Karpas-422 (cell line): Measurements from ENCODE around the gene GDF2. TPM values are rescaled to one million over a fixed set of nuclear protein-coding genes. Genes with fewer than 3 reads are reported as not detected.
A peak's percentile ranks its signal among the peaks of the same experiment; 100 is the strongest.

Source experiments
- DNase-seq: peaks from one replicate; pipeline ENCODE4 v3.0.0-alpha.2; 2015
- H2AFZ ChIP-seq: fragments of 200-600 bp; sonication (generic); 2 replicates; pipeline ENCODE4 v1.6.1; 2014; ENCODE audit warnings: antibody characterized with exemption, low read length, mixed read lengths
- H3K27ac ChIP-seq: fragments of 200-600 bp; sonication (generic); 2 replicates; pipeline ENCODE4 v1.5.1; 2014; ENCODE audit warnings: mild to moderate bottlenecking, low read length, moderate library complexity
- H3K27me3 ChIP-seq: fragments of 200-600 bp; sonication (generic); 2 replicates; pipeline ENCODE4 v1.6.1; 2014; ENCODE audit warnings: low read length, mixed read lengths
- H3K36me3 ChIP-seq: fragments of 200-600 bp; sonication (generic); 2 replicates; pipeline ENCODE4 v1.6.1; 2014; ENCODE audit warnings: low read length, mixed read lengths; ENCODE audit not compliant: insufficient read depth
- H3K4me1 ChIP-seq: fragments of 200-600 bp; sonication (generic); 2 replicates; pipeline ENCODE4 v1.6.1; 2014; ENCODE audit warnings: mild to moderate bottlenecking, low read length, mixed read lengths
- H3K4me2 ChIP-seq: fragments of 200-600 bp; sonication (generic); 2 replicates; pipeline ENCODE4 v1.6.1; 2014; ENCODE audit warnings: low read length, low read depth, mild to moderate bottlenecking; ENCODE audit not compliant: poor library complexity, severe bottlenecking
- H3K4me3 ChIP-seq: fragments of 200-600 bp; sonication (generic); 2 replicates; pipeline ENCODE4 v1.5.1; 2014; ENCODE audit warnings: mild to moderate bottlenecking, antibody characterized with exemption, low read length, mixed read lengths
- H3K79me2 ChIP-seq: fragments of 200-600 bp; sonication (generic); 2 replicates; pipeline ENCODE4 v1.6.1; 2014; ENCODE audit warnings: mild to moderate bottlenecking, low read length, mixed read lengths
- H3K9ac ChIP-seq: fragments of 200-600 bp; sonication (generic); 2 replicates; pipeline ENCODE4 v1.6.0; 2014; ENCODE audit warnings: low read length
- H3K9me2 ChIP-seq: fragments of 200-600 bp; sonication (generic), shearing (Covaris generic); replicated peaks from 2 replicates; pipeline ENCODE4 v1.6.0; 2014; ENCODE audit warnings: mild to moderate bottlenecking, low read length, moderate library complexity; ENCODE audit not compliant: insufficient read depth
- H3K9me3 ChIP-seq: fragments of 300-700, 200-600 bp; sonication (generic); 2 replicates; pipeline ENCODE4 v1.6.1; 2014; ENCODE audit warnings: low read length, mixed read lengths
- H4K20me1 ChIP-seq: fragments of 200-600 bp; sonication (generic); 2 replicates; pipeline ENCODE4 v1.6.1; 2014; ENCODE audit warnings: mild to moderate bottlenecking, antibody characterized with exemption, low read length, low read depth; ENCODE audit not compliant: insufficient read depth
- total RNA-seq: library from RNA; depleted of rRNA; stranded (reverse); fragments of >200 nt; shearing (Covaris generic); gene quantifications from 2 replicates; pipeline ENCODE4 v1.2.3, GENCODE V29; 2014; ENCODE audit warnings: low replicate concordance

Gene GDF2
- total RNA-seq, 1 experiment from 2014 or later = not detected

GRCh38 chr10:47311932-47312662 is 10.2 kb upstream of the GDF2 start:
- Histone ChIP-seq H2AFZ (no peak overlapping the region), H3K4me2 (no peak overlapping the region), H3K27ac (no peak overlapping the region)

GRCh38 chr10:47312663-47312995 is 9.6 kb upstream of the GDF2 start:
- no peaks in the 10 kb centered on the region for H3K9me2 ChIP-seq
- H3K4me2 ChIP-seq = no peak overlapping the region
- no peaks in the 10 kb centered on the region for H3K79me2 ChIP-seq
- H3K9me3 ChIP-seq = no peaks in the 10 kb centered on the region
- H3K4me3 ChIP-seq = no peak overlapping the region
- H3K36me3 ChIP-seq = no peaks in the 10 kb centered on the region
- H3K27ac ChIP-seq = no peak overlapping the region
- no peaks in the 10 kb centered on the region for H3K4me1 ChIP-seq
- H3K9ac ChIP-seq = no peak overlapping the region
- H2AFZ ChIP-seq = no peak overlapping the region
- no peaks in the 10 kb centered on the region for H3K27me3 ChIP-seq
- DNase-seq = no peak
- H4K20me1 ChIP-seq = no peaks in the 10 kb centered on the region

More at GRCh38 chr10:47311932-47312662, 10.2 kb upstream of the GDF2 start:
- Histone ChIP-seq H3K9me3 (no peaks in the 10 kb centered on the region), H3K79me2 (no peaks in the 10 kb centered on the region), H3K9me2 (no peaks in the 10 kb centered on the region), H3K27me3 (no peaks in the 10 kb centered on the region), H4K20me1 (no peaks in the 10 kb centered on the region), H3K36me3 (no peaks in the 10 kb centered on the region), H3K4me3 (no peak overlapping the region), H3K4me1 (no peaks in the 10 kb centered on the region), H3K9ac (no peak overlapping the region)
- peak; percentile 85 for DNase-seq

- Histone ChIP-seq H3K36me3 (no peaks in the 10 kb centered on the region), H3K27me3 (no peaks in the 10 kb centered on the region)
- no peak for DNase-seq
Observed at GRCh38 chr10:47314416-47314970, 7.8 kb upstream of the GDF2 start.

GRCh38 chr10:47315421-47315820 is 6.8 kb upstream of the GDF2 start:
- H3K4me3 ChIP-seq = no peak overlapping the region
- H3K9ac ChIP-seq = no peak overlapping the region
- H3K9me2 ChIP-seq = no peaks in the 10 kb centered on the region
- no peak overlapping the region for H2AFZ ChIP-seq
- H3K36me3 ChIP-seq = no peaks in the 10 kb centered on the region
- H3K4me2 ChIP-seq = no peak overlapping the region
- H4K20me1 ChIP-seq = no peaks in the 10 kb centered on the region
- no peak overlapping the region for H3K27ac ChIP-seq
- no peaks in the 10 kb centered on the region for H3K9me3 ChIP-seq
- no peaks in the 10 kb centered on the region for H3K4me1 ChIP-seq
- no peaks in the 10 kb centered on the region for H3K79me2 ChIP-seq
- no peaks in the 10 kb centered on the region for H3K27me3 ChIP-seq
- DNase-seq = no peak

More at GRCh38 chr10:47314416-47314970, 7.8 kb upstream of the GDF2 start:
- Histone ChIP-seq H3K4me1 (no peaks in the 10 kb centered on the region), H3K4me3 (no peak overlapping the region), H3K79me2 (no peaks in the 10 kb centered on the region), H3K27ac (no peak overlapping the region), H4K20me1 (no peaks in the 10 kb centered on the region), H3K9me2 (no peaks in the 10 kb centered on the region), H2AFZ (no peak overlapping the region), H3K9ac (no peak overlapping the region), H3K4me2 (no peak overlapping the region), H3K9me3 (no peaks in the 10 kb centered on the region)

- no peaks in the 10 kb centered on the region for H3K4me1 ChIP-seq
- no peak overlapping the region for H3K4me3 ChIP-seq
- no peaks in the 10 kb centered on the region for H3K27me3 ChIP-seq
- no peak for DNase-seq
- H3K9ac ChIP-seq = no peak overlapping the region
- H3K27ac ChIP-seq = no peak overlapping the region
- H3K9me3 ChIP-seq = no peaks in the 10 kb centered on the region
- H3K9me2 ChIP-seq = no peaks in the 10 kb centered on the region
- H3K36me3 ChIP-seq = no peaks in the 10 kb centered on the region
- H2AFZ ChIP-seq = no peak overlapping the region
- no peaks in the 10 kb centered on the region for H4K20me1 ChIP-seq
- no peak overlapping the region for H3K4me2 ChIP-seq
- no peaks in the 10 kb centered on the region for H3K79me2 ChIP-seq
Observed at GRCh38 chr10:47316131-47316530, 6.1 kb upstream of the GDF2 start.

- Histone ChIP-seq H4K20me1 (no peaks in the 10 kb centered on the region), H3K27me3 (no peaks in the 10 kb centered on the region), H3K4me1 (no peaks in the 10 kb centered on the region), H3K36me3 (no peaks in the 10 kb centered on the region), H3K9me3 (no peaks in the 10 kb centered on the region), H3K4me2 (no peak overlapping the region), H3K4me3 (no peak overlapping the region), H3K9ac (no peak overlapping the region), H2AFZ (no peak overlapping the region), H3K27ac (no peak overlapping the region), H3K9me2 (no peaks in the 10 kb centered on the region), H3K79me2 (no peaks in the 10 kb centered on the region)
- no peak for DNase-seq
Observed at GRCh38 chr10:47317251-47317650, 5.0 kb upstream of the GDF2 start.

- DNase-seq = peak; percentile 78
- no peaks in the 10 kb centered on the region for H3K4me1 ChIP-seq
- no peaks in the 10 kb centered on the region for H3K36me3 ChIP-seq
- no peaks in the 10 kb centered on the region for H3K9me3 ChIP-seq
- H2AFZ ChIP-seq = no peak overlapping the region
- H3K27ac ChIP-seq = no peak overlapping the region
- no peaks in the 10 kb centered on the region for H4K20me1 ChIP-seq
- H3K4me2 ChIP-seq = no peak overlapping the region
- H3K9me2 ChIP-seq = no peaks in the 10 kb centered on the region
- no peak overlapping the region for H3K4me3 ChIP-seq
- no peaks in the 10 kb centered on the region for H3K79me2 ChIP-seq
- no peaks in the 10 kb centered on the region for H3K27me3 ChIP-seq
- H3K9ac ChIP-seq = no peak overlapping the region
Observed at GRCh38 chr10:47318706-47319105, 3.5 kb upstream of the GDF2 start.

- no peaks in the 10 kb centered on the region for H3K9me3 ChIP-seq
- no peaks in the 10 kb centered on the region for H3K9me2 ChIP-seq
- DNase-seq = no peak
- no peaks in the 10 kb centered on the region for H4K20me1 ChIP-seq
- H3K4me3 ChIP-seq = no peak overlapping the region
- H2AFZ ChIP-seq = no peak overlapping the region
- no peaks in the 10 kb centered on the region for H3K4me1 ChIP-seq
- H3K27me3 ChIP-seq = no peaks in the 10 kb centered on the region
- no peaks in the 10 kb centered on the region for H3K36me3 ChIP-seq
- no peak overlapping the region for H3K27ac ChIP-seq
- no peak overlapping the region for H3K4me2 ChIP-seq
- H3K79me2 ChIP-seq = no peaks in the 10 kb centered on the region
- no peak overlapping the region for H3K9ac ChIP-seq
Observed at GRCh38 chr10:47319784-47320183, 2.5 kb upstream of the GDF2 start.
